Stimulated activated naive CD8-positive, alpha-beta T cell treated with anti-CD3 and anti-CD28 coated beads, Interleukin-15, Interleukin-2, amounts not matched to agents 100 U/mL and 50 U/mL, for 24 hours (primary cell): ENCODE data around the gene RER1.

Experiments used
- ATAC-seq: fragments of 150-1000 bp; cut with Tn5 transposase; one replicate; pipeline ENCODE4 v1.10.0; 2021
- DNase-seq: peaks from one replicate; pipeline ENCODE4 v3.0.0; 2021

RER1 gene

DNA sequence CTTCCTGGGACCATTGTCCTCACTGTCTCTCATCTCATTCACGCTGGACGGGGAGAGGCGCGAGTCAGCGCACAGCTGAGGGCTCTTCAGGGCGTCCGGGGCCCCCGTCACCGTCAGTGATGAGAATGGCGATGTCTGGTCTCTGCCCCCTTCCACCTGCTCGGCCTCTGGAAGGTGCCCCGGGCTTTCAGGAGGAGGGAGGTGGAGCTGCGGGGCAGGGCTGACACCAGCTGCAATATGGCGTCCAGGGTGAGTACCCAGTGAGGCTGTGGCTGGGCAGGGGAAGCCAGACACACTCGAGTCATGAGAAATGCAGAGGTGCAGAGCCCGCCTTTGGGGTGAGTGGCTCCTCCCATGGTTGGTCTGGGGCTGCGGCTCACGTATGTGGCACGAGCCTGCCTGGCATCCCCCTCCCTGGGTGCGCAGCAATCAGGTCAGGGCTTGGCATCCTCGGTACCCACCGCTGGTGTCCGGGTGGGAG lies 15.3 kb upstream of the RER1 start:
- DNase-seq (no peak), ATAC-seq (no peak)

DNA sequence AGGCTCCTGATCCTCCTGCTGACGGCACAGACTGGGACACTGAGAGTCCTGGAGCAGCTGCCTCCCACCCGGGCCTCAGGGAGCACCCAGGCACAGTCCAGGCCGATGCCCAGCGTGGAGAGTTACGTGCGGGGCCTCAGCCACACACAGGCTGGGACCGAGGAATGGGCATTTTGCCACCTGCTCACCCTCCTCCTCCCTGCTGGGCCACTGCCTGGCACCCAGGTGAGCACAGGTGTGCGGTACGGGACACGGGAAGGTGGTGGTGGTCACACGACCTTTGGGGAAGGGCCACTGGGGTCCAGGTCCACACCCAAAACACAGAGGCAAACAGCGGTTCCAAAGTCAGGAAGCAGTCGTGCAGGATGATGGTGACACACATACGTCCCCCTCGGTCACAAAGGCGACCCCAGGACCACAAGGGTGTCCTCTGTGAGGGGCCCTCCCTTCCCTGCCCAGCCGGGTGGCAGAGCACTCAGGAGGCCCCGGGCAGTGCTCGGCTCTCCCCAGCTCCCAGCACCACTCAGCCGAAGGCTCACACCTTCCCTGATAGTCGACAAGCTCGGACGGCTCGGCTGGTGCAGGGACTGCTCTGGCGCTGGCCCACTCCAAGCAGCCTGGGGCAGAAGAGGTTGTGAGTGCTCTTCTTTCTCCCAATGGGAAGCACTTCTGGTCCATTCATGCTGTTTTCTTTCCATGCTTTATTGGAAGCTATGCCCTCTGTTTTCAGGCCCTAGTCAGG lies 14.5 kb upstream of the RER1 start:
- no peak for ATAC-seq
- DNase-seq: no peak

DNA sequence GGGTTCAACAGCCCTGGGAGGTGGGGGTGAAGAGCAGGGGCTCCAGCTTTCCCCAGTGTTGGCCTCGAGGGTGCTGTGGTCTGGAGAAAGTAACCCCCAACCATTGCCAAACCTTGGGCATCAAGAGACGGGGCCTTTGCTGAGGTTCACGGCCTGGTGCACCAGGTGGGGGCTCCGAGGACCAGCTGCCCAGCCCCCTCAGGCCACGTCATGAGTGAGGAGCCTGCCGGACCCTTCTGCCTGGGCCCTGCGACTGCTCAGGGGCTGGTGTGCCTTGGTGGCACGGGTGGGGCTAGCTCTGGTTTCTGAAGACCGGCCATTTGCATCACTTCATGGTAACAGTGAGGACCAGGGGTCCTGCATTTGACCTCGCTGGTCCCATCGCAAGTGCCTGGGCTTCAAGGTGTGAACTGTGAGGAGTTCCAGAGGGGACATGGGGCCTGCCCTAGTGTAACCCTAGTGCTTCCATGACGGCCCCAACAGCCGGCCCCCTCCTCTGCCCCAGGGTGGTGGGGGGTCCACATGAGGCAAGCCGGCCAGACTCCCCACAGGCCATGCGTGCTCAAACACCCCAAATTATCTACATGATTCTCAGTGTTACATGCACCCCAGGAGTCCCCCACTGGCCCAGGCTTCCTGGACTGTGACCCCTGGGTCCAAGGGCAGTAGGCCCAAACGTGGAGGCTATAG lies 13.7 kb upstream of the RER1 start:
- DNase-seq: no peak

DNA sequence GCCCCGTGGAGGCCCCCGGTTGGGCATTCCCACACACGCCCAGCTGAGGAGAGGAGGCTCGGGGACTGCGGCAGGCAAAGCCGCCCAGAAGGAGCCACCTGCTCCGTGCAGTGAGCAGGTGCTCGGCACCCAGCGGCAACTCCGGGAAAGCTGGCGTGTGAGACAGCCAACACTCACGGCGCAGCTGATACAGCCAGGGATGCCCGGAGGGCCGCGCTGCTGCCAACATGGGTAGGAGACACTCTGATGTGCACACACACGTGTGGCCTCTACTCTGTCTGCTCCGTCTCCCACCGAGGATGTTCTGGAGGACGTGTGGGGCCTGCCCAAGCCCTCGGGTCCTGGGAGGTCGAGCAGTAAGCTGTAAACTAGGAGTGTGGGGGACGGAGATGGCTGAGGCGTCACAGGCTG lies 13.2 kb upstream of the RER1 start:
- no peak for DNase-seq

More for the DNA sequence above, 13.7 kb upstream of the RER1 start:
- no peak for ATAC-seq

DNA sequence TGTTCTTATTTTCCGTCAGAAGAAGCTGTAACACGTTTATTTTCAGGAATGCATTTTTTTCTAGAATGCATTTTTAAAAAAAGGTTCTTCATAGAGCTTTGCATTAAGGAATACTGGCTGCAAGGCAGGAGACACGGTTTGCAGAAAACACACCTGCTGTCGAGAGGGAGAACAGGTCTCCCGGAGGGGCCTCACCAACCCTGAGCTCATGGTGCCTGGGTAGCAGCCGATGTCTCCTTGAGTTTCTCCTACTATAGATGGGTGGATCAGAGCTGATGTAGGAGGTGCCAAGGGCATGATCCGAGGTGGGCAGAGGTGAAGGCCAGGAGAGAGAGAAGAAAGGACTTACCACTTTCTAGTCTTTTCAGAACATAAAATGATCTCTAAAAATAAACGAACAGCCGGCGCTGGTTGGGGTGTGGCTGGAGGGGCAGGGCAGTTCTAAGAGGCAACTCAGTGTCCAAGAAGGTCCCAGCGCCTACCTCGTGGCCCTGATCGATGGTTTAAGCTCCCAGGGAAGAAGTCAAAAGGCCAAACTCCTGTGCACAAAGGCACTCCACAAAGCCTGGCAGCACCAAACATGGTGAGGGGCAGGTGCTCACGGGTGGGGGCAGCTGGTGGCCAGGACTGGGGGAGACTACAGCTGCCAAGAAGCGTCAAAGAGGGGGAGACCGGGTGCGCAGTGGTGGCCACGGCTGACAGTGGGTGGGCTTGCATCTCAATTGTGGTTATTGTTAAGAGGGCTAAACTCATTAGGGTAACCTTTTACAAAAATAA lies 12.5 kb upstream of the RER1 start:
- no peak for ATAC-seq
- DNase-seq: no peak

More for the DNA sequence above, 13.2 kb upstream of the RER1 start:
- ATAC-seq: no peak

DNA sequence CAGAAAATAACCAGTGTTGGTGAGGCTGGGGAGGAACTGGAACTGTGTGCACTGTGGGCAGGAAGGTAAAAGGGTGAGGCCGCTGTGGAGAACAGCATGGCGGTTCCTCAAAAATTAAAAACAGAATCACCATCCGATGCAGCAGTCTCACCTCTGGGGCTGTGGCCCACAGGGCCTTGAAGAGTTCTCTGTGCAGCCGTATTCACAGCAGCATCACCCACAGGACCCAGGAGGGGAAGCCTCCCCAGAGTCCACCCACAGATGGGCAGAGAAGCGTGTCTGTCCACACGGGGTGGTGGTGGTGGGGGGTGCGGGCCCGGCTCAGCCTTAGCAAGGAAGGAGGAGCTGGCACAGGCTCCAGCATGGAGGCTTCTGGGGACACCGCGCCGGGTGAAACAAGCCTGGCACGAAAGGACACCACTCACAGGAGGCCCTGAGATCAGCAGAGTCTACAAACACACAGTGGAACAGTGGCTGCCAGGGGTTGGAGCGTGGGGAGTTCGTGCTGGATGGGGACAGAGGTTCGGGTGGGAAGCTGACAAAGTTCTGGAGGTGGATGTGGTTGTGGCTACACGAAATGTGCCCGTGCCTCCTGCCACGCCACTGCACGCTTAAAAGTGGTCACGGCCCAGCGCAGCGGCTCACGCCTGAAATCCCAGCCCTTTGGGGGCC lies 11.8 kb upstream of the RER1 start:
- ATAC-seq (no peak), DNase-seq (no peak)

DNA sequence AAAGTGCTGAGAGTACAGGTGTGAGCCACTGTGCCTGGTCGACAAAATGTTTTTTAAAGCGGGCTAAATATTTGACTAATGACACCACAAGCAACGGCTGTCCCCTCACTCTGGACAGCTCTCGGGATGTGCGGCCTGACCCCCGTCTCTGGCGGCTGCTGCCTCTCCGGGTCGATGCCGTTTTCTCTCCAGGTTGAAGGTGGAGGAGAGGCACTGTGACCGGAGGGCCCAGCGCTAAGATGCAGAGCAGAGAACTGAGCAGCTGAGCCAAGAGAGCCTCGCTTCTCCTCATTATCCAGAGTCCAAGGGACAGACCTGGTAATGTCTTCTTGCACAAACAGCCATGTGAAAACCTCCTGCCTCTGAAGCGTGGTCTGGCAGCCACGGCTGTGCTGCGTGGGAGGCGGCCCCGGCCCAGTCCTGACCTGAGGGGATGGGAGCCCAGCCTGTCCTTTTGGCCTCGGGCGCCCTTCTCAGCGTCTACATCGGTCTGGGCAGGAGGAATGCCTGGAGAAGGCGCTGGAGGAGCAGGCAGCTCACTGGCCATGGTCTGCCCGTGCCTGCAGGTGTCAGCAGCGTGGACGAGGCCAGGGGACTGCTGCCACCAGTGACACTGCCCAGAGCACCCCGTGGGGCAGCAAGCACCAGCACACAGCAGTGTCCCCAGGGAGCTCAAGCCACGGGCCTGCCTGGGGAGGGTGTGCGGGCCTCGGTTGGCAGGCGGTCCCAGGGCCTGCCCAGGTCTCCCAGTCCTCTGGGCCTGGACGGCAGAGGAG lies 10.6 kb upstream of the RER1 start:
- no peak for DNase-seq
- ATAC-seq: no peak

DNA sequence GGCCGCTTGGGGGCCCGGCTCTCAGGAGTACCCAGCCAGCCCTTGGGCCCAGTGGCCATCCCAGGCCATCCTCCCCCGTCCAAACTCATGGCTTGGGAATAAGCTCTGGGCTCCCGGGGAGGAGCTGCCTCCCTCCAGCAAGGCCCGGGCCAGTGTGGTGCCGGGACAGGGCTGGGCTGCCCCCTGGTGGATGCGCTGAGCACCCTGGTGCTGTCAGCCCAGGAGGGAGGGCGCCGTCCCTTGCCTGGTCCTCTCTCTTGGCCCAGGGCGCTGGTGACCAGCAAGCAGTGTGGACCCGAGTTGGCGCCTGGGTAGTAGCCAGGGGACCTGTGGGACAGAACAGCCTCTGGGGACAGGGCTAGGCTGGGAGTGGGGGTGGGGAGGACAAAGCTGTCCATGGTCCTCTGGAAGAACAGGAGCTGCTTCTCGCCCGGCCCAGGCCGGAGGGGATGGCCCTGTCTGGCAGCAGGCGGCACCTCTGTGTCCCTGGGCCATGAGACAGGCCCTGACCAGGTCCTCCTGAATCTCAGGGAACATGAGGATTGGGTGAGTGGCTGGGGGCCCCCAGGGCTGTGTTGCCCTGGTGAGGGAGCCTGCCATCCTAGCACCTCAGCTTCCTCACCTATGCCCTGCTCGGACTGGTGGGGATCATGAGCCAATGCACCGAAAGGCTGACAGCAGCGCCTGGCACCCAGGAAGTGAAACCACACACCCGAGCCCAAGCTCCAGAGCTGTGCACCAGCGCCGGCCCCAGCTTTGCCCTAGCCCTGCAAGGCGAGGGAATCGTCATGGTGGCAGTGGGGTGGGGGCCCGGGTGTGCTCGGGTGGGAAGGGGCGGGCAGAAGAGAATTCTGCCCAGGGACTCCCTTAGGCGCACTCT lies 9.7 kb upstream of the RER1 start:
- DNase-seq: peak; percentile 87
- peak; percentile 87 for ATAC-seq

DNA sequence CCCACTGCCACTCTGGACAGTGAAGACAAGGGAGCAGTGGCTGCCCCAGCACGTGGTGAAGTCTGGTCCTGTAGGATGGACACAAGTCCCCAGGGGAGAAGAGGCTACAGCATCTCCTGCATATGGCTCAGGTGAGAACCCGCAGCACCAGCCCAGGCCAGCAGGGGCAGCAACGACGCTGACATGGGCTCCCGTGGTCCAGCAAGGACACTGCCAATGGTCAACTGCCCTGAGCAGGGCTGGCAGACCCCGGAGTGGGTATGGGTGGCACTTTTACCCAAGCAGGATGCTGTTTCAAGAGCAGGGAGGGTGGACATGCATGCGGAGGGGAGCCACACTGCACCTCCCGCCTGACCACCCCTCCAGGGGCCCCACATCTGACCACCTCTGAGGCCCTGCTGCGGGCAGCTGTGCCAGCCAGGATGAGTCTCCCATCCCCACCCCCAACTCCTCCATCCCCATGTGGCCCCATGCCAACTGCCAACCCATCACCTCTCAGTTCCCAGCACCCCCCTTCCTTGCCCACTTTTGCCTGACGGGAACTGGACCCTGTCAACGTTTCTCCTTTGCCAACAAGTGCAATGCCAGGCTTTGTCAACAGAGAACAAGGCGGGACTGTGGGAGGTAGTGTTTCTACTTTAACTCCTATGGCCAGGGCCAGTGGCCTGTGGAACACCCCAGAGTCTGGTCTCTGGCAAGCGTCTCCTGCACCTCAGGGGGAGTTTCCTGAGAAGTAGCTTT lies 8.8 kb upstream of the RER1 start:
- DNase-seq (peak; percentile 53), ATAC-seq (no peak)

DNA sequence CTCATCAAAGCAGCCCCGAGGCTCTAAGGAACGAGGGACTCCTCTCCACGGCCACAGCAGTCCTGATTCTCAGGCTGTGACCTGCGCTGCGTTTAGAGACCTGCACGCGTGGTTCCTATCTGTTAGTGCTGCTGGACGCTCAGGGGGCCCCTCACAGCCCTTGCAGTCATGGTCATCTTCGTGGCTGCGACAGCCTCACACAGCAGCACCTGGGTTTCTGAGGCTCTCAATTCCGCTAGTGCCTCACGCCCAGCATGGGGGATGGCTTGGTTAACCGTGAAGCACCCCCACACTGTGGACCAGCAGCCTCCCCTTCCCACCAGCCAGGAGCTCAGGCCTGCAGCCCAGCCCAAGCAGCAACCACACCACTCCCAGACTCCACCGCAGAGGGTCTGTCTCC lies 8.1 kb upstream of the RER1 start:
- no peak for DNase-seq
- no peak for ATAC-seq

DNA sequence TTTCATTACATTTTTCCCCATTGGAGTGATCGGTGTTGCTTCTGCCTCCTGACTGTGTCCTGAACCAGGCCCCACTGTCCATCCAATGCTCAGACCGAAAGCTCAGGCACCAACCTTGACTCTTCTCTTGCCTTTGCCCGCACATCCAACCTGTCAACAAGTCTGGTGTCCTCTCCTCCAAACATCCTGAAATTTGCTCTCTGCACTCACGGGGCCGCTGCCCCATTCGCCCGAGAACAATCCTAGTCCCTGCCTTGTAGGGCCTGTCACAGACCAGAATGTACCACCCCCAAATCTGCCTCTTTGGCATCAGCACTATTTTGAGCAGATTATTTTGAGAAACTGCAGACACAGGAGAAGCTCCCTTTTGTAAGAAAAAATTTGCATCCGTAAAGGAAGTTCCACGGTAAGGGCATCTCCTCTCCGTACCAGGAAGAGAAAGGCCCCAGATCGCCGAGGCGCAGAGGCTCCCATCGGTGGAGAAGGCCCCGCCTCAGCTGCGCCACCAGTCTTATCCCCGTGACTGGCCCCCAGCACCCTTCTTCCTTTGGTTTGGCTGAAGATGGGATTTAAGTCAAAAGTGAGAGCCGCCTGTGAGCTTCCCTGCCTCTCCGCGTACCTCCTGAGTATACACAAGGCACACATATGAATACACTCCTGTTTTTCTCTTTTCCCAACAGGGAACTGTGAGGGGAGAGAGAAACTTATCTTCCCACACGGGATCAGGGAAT lies 7.3 kb upstream of the RER1 start:
- ATAC-seq (no peak), DNase-seq (no peak)

DNA sequence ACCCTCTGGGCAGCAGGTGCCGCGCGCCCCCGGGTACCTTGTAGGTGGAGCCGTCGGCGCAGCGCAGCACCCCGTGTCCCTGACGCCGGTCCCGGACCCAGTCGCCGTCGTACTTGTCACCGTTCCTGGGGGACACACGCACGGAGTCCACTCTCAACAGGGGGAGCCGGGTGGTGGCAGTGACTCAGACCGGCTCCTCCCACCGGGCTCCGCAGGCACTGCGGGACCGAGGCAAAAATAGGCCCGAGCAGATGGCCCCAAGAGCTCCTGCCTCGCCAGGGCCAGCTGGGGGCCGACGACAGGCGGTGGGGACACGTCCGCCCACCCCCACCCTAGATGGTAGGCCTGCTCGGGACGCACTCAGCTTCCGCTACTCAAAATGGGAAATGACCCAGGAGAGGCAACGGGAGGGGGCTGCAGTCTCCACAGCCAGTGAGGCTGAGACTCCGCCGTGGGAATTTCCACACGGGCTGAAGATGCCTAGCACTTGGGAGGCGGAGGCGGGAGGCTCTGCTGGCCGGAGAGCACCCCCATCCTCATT lies 6.6 kb upstream of the RER1 start:
- no peak for DNase-seq
- ATAC-seq: no peak

DNA sequence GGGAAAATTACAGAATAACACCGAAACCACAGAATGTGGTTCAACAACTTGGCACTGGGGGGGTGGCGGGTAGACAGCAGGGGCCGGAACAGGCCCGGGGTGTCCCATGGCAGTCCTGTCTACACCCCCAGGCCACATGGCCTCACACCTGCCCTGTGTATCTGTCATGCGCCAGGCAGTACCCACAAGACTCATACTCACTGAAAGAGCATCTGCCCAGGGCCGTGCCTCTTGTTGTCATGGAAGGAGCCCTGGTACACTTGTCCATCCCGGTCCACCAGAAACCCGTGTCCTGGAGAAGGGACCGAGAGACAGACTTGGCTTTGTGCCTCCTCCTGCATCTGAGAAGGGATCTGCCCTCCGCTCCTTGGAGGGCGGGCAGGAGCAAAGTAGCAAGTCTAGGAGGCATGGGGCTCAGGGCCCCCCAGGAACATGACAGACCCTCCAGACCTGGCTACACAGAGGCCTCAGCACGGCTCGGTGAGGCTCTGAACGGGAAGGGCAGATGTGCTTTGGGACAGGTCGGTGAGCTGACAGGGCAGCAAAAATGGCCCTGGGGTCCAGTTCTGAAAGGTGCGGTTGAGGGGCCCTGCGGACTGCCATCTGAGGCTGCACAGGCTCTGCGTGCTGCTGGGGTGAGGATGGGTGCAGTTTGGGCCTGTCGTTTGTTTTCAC lies 5.9 kb upstream of the RER1 start:
- no peak for DNase-seq
- no peak for ATAC-seq

DNA sequence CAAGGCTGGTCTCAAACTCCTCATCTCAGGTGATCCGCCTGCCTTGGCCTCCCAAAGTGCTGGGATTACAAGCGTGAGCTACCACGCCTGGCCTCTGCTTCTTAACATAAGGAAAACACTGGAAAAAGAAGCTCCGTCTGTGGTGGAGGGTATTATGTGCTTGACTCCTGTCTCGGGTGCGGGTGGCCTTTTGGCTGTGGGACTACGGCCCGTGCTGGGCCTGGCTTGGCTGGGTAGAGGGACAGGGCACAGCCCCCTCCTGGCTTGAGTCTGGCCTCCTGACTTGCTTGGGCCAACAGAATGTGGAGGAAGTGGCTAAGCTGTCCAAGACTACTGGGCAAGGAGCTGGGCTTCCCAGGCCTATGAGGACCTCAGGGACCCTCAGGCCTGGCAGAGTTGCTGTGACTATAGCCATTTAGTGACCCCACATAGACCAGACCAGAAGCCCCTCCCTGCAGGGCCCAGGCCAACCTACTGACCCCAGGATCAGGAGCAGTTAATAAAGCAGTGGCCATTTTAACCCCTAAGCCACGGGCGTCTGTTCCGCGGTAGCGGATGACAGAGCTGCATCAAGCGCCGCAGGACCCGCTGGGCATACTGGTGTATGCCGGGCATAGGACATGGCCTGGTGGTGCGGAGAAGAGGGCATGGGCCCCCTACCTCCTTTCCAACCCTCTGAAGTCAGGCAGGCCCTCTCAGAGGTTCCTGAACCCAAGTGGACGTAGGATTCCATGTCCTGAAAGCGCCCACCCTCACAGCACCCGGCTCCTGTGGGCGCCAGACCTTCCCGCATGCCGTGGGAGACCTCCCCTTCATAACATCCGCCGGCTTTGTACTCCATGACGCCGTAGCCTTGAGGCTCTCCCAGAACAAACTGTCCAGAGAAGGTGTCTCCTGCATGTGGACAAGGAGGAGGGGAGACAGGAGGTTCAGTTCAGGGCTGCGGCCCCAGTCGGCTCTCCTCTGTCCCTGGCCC lies 4.7 kb upstream of the RER1 start:
- DNase-seq (no peak), ATAC-seq (no peak)

DNA sequence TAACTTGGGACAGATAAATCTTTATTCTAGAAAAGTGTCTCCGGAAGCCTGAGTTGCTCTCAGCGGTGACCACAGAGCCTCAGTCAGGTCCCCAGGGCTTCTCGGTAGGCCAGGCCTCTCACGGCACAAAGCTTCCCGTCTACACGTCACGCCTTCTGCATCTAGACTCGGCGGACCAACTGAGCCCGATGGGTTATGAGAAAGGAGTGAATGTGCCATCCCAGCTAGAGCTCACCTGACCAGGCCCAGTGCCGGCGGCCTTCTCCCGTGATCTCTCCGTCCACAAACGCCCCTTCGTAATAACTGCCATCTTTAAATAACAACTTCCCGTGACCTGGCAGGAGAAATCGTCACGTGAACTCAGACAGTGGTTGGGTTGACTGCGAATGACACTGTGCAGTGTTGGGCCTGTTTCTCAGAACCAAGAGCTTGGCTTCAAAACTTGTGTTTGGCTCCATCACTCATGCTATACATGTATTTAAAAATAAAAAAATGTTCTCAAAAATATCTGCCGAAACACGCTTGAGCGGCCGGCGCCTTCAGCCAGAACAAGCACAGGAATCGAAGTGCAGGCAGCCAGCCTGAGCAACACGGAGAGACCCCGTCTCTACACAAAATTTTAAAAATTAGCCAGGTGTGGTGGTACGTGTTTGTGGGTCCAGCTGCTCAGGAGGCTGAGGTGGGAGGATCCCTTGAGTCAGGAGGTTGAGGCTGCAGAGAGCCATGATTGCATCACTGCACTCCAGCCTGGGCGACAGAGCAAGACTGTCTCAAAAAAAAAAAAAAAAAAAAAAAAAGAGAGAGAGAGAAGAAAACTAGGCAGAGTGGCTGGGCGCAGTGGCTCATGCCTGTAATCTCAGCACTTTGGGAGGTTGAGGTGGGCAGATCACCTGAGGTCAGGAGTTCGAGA lies 3.4 kb upstream of the RER1 start:
- DNase-seq (no peak), ATAC-seq (no peak)

DNA sequence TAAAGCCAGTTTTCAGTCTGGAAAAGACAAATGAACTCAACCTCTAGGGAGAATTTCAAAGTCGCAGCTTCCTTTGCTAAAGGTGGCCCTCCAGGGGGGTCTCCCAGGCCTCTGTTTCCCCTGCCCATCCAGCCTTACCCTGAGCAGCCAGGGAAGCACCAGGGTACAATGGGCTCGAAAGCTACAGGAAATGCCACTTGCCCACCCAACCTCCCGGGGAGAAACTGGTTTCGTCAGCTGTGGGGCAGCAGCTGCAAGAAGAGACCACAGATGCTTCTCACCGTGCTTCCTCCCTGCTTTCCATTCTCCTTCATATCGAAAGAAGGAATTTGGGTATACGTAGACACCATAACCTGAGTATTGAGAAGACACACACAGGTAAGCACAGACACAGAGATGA lies 2.0 kb upstream of the RER1 start:
- ATAC-seq (no peak), DNase-seq (no peak)
